Astrocyte of the cerebellum (primary cell): Measurements from ENCODE around the gene RAB22A.

Experiments used
- DNase-seq: peaks from one replicate; pipeline ENCODE4 v3.0.0-alpha.2; 2011; ENCODE audit warnings: low read depth
- H3K4me3 ChIP-seq: 2 replicates; pipeline ENCODE4 v1.5.1; 2011; ENCODE audit warnings: mild to moderate bottlenecking, low read depth, low read length, moderate library complexity
- in situ Hi-C: cut with HindIII; loops from 2 replicates; pipeline ENCODE4 v1.10.0; 2017; ENCODE audit warnings: low sequenced_read_pairs
- TF ChIP-seq, protein P1 (sequence below): IDR thresholded peaks from 2 replicates; pipeline ENCODE4 v1.5.1; 2012; ENCODE audit warnings: low read length, low read depth, moderate library complexity, mild to moderate bottlenecking; ENCODE audit errors: missing control alignments

Gene RAB22A

DNA sequence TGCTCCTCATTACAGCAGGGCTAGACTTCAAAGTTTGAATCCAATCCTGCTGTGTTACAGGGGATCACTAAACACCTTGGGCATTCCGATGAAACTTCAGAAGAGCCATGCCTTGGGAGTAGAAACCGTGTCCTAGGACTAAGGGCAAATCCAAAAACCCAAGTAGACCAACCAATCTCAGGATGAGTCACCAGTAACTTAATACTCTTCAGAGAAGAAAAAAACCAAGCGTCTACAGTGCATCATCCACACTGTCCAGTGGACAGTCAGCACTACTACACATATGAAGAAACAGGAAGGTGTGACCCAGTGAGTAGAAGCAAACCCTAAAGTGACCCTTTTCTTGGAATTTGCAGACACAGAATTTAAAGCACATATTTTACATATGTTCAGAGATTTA, 40.1 kb downstream of the RAB22A start:
- in situ Hi-C loops, result no loop called here
- DNase-seq, result peak; percentile 16
- TF ChIP-seq, protein P1, sequence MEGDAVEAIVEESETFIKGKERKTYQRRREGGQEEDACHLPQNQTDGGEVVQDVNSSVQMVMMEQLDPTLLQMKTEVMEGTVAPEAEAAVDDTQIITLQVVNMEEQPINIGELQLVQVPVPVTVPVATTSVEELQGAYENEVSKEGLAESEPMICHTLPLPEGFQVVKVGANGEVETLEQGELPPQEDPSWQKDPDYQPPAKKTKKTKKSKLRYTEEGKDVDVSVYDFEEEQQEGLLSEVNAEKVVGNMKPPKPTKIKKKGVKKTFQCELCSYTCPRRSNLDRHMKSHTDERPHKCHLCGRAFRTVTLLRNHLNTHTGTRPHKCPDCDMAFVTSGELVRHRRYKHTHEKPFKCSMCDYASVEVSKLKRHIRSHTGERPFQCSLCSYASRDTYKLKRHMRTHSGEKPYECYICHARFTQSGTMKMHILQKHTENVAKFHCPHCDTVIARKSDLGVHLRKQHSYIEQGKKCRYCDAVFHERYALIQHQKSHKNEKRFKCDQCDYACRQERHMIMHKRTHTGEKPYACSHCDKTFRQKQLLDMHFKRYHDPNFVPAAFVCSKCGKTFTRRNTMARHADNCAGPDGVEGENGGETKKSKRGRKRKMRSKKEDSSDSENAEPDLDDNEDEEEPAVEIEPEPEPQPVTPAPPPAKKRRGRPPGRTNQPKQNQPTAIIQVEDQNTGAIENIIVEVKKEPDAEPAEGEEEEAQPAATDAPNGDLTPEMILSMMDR, result no peak
- H3K4me3 ChIP-seq, result no peak overlapping the region

DNA sequence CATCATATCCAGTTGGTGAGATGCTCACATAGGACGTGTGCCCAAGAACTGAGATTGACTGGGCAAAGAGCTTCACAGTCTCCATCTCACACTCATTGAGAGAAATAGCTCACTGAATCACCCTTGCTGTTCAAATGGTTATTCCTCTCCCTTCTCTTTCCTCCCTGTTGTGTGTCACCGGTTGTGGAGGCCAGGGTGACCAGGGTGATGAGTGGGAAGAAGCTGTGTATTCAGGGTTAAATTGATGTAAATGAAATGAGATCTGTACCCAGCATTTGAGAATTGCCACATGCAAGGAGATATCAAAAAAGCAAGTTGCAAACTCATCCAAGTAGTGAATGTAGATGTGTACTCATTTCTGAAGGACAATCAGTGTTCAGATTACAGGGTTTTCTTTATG, 43.0 kb downstream of the RAB22A start:
- TF ChIP-seq, protein P1, result no peak
- H3K4me3 ChIP-seq, result no peak overlapping the region
- DNase-seq, result no peak
- in situ Hi-C loops, result no loop called here

DNA sequence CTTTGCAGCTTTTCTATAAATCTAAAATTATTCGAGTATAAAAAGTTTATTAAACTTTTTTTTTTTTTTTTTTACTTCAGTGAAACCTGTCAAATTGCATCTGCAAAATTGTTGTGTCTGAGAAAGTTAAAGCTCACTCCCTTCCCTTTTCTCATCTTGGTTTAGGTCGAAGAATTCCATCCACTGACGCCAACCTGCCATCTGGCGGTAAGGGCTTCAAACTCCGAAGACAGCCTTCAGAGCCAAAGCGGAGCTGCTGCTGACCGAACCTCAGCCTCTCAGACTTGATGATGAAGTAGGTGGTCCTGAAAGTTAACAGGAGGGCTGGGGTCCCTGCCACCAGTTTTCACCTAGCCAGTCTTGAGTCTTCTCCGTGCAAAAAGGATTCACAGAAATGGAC, 49.9 kb downstream of the RAB22A start:
- no peak overlapping the region for H3K4me3 ChIP-seq
- in situ Hi-C loops, result no loop called here
- DNase-seq, result no peak
- TF ChIP-seq, protein P1, result peak; percentile 15

DNA sequence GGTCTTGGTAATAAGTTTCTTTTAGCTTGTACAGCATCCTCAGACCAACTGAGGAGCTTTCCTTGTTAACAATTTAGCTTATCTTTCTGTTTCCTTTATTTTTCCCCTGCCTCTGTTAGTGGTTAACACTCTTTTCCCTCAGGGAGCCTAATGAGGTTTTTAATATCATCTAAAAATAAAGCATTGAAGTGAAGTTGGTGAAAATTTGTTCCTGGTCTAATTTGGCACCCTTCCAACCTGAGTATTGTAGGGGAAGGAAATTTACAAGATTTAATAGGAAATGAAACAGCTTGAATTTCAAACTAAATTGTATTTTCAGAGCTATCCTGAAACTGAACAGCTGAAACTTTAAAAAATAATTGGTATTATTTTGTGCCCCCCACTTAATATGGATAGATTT, 51.4 kb downstream of the RAB22A start:
- H3K4me3 ChIP-seq, result no peak overlapping the region
- in situ Hi-C loops, result no loop called here
- no peak for DNase-seq
- TF ChIP-seq, protein P1, result no peak

GRCh38 chr20:58361481-58362205, 52.1 kb downstream of the RAB22A start:
- DNase-seq, result peak; percentile 5
- in situ Hi-C loops, result no loop called here
- TF ChIP-seq, protein P1, result no peak
- H3K4me3 ChIP-seq, result no peak overlapping the region

DNA sequence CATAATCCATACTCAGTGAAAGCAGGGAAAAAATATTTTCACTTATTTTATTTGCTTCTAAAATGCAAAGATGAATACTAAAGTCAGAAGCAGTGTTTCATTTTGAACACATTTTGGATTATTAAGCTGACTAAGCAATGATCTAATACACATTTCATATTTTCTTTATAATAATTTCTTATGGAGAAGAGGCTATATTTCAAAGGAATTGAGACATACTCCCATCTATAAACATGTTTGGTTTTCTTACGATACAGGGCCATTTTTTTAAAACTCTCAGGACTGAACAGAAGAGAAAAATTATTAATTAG, 52.6 kb downstream of the RAB22A start:
- TF ChIP-seq, protein P1, result no peak
- in situ Hi-C loops, result no loop called here
- H3K4me3 ChIP-seq, result no peak overlapping the region
- no peak for DNase-seq

DNA sequence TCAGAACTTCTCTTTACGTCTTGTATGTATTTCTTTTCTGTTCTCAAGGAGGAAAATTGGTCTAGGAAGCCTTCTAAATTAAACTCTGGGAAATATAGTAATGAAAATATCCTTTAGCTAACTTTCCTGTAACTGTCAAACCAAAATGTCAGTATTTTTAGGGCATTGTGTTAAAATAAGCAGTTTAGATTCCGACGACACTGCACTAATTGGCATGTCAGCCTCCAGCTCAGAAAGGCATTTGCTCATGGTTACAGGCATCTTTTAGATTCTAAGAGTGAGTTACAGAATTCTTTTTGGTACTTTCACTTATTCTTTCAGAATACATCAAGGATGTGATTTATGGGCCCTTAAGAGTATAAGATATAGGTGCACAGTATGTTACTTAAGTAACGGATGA, 53.5 kb downstream of the RAB22A start:
- H3K4me3 ChIP-seq, result no peak overlapping the region
- in situ Hi-C loops, result no loop called here
- TF ChIP-seq, protein P1, result no peak
- DNase-seq, result no peak
